ENCODE data around the gene DNAH11.
"Not testable (repeated sequence)": the region's sequence is repeated elsewhere in the genome, so short reads cannot be mapped to it uniquely, and the experiment has no call there.

The DNAH11 gene

DNA sequence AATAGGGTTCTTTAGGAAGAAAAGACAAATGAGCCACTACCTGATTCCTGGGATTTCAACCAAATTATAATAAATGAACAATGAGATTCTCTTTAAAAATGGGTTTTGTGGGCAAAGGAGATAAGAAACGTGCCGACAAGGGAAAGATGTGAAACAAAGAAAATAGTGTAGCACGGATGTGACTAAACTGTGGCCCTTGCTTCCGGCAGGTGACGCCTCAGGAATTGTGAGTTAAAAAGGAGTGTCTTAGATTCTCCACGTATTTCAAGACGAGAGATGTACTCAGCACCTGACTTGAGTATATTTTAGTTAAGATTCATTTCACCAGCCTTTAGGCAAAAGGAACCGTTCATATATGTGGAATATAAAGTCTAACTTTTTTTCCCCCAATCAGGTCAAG lies 75.9 kb downstream of the DNAH11 start:
- no peak for DNase-seq (ENCODE audit: low read depth)

DNA sequence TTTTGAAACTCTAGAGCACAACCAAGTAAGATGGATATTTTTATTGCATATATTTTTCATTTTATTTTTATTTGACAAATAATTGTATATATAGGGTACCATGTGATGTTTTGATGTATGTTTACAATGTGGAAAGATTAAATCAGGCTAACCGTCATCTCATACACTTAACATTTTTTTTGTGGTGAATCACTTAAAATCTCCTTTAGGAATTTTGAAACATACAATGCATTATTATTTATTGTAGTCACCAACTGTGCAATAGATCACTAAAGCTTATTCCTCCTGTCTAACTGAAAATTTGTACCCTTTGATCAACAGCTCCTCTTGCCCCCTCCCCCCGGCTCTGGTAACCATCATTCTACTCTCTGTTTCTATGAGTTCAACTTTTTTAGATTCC lies 77.2 kb downstream of the DNAH11 start:
- no peak for DNase-seq (ENCODE audit: low read depth)

DNA sequence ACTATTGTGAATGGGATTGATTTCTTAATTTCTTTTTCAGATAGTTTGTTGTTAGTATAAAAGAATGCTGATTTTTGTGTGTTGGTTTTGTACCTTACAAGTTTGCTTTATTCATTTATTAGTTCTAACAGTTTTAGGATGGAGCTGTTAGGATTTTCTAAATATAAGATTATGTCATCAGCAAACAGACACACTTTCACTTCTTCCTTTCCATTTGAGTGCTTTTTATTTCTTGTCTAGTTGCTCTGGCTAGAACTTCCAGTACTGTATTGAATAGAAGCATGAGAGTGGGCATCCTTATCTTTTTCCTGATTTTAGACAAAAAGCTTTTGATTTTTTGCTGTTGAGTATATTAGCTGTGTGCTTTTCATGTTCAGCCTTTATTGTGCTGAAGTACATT lies 81.5 kb downstream of the DNAH11 start:
- no peak for DNase-seq (ENCODE audit: low read depth)

DNA sequence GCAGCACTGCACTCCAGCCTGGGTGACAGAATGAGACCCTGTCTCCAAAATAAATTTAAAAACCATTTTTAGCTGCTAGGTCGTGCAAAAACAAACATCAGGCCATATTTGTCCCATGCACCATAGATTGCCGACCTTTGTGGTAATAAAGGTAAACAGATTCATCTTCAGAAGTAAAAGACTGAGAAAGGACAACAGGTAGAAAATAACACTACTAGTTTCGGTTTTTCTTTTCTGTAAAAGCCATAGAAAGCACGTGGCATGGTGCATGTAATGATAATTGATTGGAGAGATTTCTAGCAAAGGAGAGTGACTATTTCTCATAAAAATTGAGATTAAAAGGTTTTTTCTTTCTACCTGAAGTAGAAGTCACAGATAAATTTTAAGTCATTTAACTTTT lies 93.9 kb downstream of the DNAH11 start:
- no peak for DNase-seq (ENCODE audit: low read depth)

DNA sequence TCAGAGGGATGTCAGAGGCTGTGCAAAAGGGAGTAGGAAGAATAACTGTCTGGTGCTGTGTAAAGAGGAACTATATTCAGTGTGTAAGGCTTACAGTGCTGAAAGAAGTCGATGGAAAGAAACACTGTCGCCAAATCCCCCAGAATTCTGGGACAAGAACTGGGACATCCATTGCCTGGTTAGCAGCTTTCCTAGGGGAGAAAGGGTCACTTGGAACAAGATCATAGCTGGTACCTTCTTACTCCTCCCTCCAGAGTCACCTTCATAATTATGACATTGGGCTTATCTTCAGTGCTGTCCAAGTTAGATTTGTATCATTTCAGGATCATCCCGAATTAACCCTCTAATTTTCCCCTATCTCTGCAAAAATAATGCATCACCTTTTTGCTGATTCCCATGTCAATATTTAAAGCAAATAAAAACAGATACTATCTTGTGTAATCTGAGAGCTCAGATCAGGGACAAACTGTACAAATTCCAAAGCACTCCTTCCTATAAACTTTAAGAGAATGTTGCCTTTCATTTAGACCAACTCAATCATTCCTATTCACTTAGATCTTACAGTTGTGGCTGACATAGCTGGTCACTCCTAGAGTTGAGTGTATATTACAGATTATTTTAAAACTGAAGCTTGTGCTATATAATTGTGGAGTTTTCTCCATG lies 96.5 kb downstream of the DNAH11 start:
- no peak for DNase-seq (ENCODE audit: low read depth)

DNA sequence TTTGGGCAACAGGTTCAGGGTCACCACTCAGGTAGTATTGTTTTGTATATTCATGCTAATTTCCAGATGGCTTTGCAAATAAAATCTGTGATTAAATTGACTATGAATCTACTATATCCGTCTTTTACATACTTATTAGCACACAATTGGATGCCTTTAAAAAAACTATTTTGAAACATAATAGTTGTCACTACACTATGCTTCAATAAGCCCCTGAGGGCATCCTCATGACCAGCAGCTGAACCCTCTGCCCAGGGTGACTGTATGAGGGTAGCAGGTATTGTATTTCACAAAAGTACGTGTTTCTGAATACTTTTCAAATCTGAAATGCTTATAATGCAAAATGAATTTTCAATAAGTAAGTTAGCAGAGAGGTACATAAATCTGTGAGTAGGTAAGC lies 97.3 kb downstream of the DNAH11 start:
- no peak for DNase-seq (ENCODE audit: low read depth)

DNA sequence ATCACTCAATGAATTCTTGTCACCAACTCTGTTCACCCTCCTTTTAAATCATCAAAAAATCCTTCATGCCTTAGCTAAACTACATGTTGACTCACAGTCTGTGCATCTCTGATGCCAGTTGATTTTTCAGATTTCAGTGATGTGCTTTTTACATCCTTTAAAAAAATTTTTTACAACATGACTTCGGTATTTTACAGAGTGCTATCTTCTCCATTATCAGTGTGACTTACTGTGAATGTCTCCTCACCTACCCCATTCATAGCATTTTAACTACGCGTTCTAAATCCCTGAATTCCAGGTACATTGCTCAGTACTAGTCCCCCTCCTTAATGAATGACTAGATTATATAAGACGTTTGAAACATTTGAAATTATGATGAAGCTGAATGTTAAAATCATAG lies 98.7 kb downstream of the DNAH11 start:
- no peak for DNase-seq (ENCODE audit: low read depth)

DNA sequence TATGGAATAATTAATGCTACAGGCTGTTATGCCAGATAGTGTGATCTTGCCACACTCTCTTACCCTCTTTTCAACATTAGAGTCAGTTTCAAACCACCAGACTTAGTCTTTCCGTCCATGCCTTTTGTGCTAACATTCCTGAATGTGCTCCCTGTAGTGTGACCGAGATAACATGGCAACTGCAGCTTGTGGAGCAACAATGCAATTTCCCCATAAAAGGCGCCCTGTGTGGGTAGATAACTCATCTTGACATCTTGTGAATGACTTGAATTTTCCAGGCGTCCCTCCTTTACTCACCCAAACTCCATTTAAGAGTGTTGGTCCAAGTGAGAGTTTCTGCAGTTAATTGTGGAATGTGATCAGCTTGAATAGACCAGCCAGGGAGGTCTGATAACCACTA lies 99.6 kb downstream of the DNAH11 start:
- no peak for DNase-seq (ENCODE audit: low read depth)

DNA sequence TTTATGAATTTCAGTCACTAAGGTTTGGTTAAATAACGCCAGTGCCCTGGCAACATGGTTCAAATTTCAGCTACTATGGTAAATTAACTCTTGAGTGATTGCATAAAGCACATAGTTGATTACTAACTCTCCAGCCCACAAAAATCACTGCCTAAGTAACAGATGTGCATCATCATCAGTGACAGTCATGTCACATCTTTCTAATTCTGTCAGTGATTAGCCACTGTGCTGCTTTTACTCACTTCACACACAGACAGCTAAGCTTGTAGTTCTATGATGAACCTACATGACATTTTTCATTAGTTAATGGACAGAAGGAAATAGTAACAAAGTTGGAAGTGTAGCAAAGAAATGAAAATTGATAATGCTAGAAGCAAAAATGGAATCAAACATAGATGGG lies 108.9 kb downstream of the DNAH11 start:
- no peak for DNase-seq (ENCODE audit: low read depth)

DNA sequence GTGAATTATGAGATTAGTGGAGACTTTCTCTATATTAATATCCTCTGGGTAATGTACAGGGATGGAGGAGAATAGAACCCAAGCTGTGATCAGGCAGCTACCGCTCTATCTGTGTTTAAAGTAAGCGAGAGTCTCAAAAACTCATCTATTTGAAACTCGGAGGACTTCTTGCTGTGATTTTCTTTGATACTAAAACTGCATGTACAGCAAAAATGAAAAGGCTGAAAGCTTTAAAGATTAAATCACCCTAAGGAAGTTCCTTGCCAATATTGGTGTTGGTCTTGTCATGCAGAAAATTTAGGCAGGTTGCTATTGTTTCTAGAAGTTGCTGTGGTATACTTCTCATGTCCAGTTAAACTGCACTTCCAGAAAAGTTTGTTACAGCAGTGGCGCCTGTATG lies 110.8 kb downstream of the DNAH11 start:
- DNase-seq (ENCODE audit: low read depth): no peak

DNA sequence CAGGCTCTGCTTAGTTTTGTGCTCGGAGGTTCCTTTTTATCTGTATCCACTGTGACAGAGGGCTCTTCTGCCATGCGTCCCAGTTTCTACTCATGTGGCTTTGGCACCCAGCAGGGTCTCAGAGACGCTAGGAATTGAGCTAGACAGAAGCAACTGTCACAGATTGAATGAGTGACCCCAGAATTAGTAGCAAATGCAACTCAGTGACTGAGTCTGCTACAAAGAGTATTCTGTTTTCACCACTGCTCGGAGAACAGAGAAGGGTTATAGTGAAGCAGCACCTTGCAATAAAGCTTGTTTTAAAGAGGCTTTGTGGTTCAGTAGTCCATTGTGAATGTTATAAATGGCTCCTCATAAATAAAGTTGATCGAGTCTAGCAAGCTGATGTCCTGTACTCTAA lies 113.2 kb downstream of the DNAH11 start:
- DNase-seq (ENCODE audit: low read depth): no peak

DNA sequence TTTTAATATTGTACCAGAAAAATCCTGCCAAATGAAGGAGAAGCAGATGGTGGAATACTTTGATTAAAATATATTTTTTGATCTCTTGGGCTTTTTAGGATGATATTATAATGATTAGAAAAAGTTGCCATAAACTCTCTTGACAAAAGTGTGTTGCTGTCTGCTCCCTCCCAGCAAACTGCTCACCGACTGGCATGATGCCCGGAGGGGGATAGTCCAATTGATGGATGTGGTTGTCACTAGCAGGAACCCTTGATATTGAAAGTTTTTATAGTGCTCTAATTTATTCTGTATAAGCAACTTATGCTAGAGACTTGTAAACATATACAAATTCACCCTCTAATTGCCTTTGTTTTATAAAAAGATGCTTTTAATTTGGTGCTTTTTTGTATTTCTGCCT lies 114.0 kb downstream of the DNAH11 start:
- DNase-seq (ENCODE audit: low read depth): no peak

DNA sequence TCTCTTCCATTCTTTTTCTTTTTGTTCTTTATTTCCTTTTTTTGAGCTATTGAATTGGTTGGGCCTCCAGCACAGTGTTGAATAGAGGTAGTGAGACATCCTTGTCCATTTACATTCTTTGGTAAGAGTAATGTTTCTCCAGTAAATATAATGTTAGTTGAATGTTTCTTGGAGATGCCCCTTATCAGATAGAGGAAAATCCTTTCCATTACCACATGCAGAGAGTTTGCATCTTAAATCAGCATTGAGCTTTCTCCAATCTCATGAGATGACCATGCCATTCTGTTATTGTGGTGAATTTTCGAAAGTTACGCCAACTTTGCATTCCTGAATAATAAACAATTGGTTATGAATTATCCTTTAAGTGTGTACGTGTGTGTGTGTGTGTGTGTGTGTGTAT lies 127.7 kb downstream of the DNAH11 start:
- DNase-seq (ENCODE audit: low read depth): no peak

DNA sequence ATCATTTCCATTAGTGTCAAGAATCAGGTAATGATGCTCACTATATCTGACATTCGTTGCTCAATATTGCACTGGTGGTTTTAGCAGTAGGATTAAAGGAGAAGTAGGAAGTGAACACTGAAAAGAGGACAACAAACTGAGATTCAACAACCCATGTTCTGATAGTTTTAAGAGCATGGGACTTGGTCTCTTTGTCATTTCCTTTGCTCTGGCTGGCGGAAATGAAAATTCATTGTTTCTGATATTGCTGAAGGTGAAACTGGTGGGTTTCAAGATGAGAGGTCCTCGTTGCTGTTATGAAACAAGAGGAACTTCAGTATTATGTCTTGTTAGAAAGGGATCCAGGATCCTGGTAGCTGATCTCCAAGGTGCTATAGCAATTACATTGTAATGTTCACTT lies 129.0 kb downstream of the DNAH11 start:
- DNase-seq (ENCODE audit: low read depth): no peak

DNA sequence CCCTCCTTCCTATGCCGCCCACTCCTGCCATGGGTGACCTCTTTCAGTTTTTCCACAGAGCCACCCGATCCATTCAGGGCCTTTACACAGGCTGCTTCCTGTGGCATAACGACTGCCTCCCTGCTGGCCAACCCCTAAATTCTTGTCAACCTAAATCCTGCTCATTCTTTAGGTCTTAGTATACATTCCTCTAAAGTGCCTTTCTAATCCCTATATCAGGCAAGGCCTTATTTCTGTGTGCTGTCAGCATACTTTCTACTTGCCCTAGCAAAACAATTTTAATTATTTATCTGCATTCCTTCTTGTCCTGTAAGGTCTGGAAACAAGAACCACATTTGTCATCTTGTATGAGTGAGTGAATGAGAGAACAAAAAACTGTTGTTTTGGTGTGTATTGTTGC lies 132.4 kb downstream of the DNAH11 start:
- no peak for DNase-seq (ENCODE audit: low read depth)

DNA sequence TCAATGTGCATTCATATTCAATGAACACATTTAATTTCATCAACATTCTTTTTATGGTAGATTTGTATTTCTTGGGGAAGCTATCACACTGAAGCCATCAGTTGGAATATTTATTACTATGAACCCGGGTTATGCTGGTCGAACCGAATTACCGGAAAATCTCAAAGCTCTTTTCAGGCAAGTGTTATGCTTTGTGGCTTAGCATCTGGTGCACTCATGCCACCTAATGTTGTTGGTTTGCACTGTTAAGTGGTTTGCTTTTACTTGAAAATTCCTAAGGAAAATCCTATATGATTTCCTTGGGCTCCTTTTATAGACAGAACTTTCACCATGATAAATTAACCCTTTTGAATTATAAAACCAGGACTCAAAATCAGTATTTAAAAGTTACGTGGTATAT lies 147.9 kb downstream of the DNAH11 start:
- DNase-seq (ENCODE audit: low read depth): no peak

DNA sequence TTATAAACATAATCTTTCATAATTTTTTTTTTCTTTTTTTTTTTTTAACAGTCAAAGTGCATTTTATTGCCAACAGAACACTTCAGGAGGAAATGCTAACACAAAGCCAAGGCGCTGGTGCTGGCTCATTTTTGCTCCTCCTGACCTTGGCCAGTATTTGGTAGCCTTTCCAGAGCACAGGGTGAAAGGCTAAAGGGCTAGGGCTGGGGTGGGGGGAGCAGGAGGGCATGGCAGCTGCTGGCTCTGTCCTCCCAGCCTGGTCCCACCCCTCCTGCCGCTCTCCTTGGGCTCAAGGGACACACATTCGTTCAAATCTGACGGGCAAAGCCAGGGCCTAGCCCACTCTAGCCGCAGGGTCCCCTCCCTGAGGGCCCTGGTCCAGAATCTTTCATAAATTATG lies 148.3 kb downstream of the DNAH11 start:
- not testable (repeated sequence) for DNase-seq (ENCODE audit: low read depth)

DNA sequence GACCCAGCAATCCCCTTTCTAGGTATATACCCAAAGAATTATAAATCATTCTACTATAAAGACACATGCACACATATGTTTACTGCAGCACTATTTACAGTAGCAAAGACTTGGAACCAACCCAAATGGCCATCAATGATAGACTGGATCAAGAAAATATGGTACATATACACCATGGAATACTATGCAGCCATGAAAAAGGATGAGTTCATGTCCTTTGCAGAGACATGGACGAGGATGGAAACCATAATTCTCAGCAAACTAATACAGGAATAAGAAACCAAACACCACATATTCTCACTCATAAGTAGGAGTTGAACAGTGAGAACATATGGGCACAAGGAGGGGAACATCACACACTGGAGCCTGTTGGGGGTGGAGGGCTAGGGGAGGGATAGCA lies 157.7 kb downstream of the DNAH11 start:
- not testable (repeated sequence) for DNase-seq (ENCODE audit: low read depth)

DNA sequence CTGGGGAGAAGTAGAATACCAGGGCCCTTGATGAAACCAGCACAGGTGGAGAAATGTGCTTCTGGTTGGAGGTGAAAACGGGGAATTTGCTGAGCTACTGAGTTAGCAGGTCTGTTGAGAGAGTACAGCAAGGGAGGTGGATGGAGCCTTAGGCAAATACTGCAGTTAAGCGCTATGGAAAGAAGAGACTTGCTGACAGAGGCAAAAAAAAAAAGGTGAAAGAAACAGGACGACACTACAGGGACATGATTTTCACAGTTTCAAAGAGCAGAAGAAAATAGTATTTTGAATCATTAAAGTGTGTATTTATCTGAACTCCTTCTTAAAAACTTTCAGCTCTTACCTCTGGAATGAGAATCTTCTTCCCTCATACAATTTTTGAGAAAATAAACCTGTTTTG lies 159.5 kb downstream of the DNAH11 start:
- DNase-seq (ENCODE audit: low read depth): no peak

DNA sequence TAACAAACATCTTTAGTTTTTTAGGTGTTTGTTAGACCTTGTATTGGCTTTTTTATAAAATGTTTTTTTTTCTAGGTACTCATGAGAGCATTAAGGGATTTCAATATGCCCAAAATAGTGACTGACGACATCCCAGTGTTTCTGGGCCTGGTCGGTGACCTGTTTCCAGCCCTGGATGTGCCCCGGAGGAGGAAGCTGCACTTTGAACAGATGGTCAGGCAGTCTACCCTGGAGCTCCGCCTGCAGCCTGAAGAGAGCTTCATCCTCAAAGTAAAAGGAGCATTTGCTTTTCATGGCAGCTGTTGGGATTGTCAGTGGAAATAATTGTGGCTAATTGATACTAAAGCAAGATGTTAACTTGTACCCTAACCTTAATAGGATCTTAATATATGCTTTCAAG lies 161.5 kb downstream of the DNAH11 start:
- no peak for DNase-seq (ENCODE audit: low read depth)

DNA sequence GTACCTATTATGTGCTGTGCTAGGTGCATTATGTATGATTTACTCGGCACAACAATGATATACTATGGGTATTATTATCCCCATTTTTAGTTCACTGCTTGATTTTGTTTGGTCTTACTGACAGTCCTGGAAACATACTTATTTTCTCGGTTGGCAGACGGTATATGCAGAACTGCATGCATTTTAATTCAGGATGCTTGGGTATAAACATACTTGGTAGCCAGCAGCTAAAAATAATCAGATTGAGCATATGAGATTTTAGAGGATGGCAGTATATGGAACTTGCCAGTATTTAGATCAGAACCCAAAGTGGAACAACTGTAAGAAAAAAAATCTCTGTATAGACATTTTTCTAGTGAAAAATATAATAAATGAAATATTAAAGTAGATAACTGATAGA lies 163.3 kb downstream of the DNAH11 start:
- no peak for DNase-seq (ENCODE audit: low read depth)

DNA sequence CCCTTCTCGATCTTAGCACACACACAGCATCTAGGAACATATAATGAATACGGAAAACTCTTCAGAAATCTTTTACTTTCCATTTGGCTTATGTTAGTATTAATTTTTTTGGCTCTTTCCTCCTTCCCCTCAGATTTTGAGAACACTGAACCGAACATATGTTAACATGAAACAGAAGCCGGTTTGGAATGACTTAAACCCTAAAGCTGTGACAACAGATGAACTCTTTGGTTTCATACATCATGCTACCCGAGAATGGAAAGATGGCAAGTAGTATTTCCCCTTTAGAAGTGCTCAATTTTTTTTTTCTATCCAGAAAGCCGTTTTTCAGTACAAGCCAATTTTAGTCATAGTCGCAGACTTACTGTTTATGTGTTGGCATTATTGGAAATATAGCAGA lies 164.7 kb downstream of the DNAH11 start:
- no peak for DNase-seq (ENCODE audit: low read depth)

DNA sequence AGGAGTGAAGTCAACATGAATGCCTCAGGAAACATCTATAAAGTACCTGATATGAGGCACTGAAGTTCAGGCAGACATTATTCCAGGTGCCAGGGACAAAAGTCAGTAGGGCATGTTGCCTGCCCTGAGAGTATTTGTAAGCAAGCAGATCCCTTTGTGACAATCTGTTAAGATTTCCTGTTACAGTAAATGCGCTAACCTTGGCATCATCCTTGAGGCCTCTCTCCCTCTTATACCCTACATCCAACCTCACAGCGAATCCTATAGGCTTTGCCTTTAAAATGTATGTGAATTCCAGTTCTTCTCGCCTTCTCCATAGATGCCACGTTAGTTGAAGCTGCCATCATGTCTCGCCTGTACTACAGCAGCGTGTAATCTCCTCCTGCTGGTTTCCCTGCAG lies 165.3 kb downstream of the DNAH11 start:
- no peak for DNase-seq (ENCODE audit: low read depth)

DNA sequence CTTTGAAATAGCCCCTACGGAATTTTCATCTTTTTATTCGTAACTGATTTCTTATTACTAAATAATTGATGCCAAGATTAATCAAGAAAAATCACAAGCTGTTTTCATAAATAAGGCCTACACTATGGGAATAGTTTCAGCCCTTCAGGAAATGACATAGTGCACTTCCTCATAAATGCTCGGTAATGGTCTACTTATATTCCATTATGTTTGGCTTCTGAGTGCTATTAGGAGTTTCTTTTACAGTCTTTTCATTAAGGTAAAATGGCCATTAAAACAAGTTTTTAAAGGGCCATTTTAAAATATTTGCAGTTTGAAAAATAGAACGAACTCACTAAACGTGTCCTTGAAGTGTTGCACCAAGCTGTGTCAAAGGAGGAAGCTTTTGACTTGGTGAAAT lies 174.5 kb downstream of the DNAH11 start:
- DNase-seq (ENCODE audit: low read depth): no peak

DNA sequence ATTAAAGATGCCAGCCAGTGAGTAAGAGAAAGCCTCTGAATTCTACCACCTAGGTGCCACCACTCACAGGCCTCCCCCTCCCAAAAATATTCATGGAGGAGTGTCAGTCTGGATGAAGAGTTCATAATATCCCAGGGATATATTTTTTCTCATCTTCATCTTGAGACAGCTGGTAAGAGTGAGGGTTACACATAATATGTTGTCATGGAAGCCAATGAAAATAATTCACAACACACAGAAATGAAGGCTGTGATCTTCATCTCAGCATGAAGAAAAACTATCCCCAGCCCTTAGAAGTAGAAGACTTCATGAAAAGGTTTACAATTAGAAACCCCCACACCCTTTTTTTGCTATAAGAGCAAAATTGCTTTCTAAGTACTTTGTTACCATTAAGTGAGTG lies 175.6 kb downstream of the DNAH11 start:
- DNase-seq (ENCODE audit: low read depth): no peak
